Measurements from ENCODE around the gene RBM23.
A peak's percentile ranks its signal among the peaks of the same experiment; 100 is the strongest.
"Not testable (repeated sequence)": the region's sequence is repeated elsewhere in the genome, so short reads cannot be mapped to it uniquely, and the experiment has no call there.

The RBM23 gene

DNA sequence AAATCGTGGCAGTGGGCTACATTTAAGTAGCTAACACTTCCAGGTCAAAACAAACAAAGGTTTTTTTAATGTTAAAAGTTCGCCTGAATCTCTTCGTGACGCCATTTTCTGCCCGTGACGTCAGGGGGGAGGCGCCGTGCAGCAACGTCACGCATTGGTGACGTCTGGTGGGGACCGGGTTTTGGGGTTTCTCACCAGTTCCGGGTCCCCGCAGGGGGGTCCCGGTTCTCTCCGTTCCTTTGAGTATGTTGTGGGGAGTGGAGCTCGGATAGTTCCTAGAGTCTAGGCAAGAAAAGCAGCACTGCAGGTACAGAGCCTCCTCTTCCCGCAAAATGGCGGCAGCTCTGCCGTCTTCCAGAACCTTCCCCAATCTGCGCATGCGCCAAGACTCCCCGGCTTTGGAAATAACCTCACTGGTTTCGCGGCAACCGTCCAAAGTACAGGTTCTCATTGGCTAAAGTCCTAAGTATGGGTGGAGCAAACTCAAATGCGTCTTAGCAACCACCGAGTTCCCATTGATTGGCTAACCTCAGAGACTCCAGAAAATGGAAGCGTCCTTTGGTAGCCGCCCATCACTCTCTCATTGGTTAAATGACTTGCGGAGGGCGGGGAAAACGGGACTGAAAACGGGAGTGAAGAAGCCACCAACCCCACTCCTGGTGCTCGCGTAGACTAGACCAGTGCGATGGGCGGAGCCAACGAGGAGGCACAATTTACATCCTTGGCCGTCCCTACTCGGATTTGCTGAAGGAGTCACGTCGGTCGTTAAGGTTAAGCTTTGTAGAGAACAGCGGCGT is at the start of gene RBM23:
Gene RBM23, minus strand, starts transcription at position 346 of the 797 bp plus-strand sequence.
- peak; percentile 100 for DNase-seq (ENCODE audit: low spot score)

DNA sequence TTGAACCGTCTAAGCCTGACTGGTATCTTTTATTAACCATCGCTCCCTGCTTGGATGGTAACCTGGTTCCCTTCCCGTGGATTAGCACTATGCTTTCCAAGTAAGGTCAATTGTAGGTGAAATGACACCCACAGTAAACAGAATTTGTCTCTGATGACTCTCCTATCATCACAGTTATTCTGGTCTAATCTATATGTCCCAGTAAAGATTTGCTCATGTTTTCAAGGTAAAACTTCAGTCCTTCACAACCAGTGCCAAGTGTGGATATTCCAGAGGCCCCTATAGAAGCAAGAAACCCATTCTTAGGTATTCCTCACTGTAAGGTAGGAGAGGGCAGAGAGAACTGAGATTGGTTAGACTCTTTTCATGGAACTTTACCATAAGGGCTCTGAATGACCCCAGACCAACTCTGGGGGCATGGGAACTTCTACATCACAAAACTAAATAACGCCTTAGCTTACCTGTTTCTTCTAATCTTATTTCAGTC is 47.9 kb upstream of the RBM23 start:
- DNase-seq (ENCODE audit: low spot score), result no peak

- DNase-seq (ENCODE audit: low spot score), result not testable (repeated sequence)
Observed at GRCh38 chr14:22965916-22966782, 47.2 kb upstream of the RBM23 start.

DNA sequence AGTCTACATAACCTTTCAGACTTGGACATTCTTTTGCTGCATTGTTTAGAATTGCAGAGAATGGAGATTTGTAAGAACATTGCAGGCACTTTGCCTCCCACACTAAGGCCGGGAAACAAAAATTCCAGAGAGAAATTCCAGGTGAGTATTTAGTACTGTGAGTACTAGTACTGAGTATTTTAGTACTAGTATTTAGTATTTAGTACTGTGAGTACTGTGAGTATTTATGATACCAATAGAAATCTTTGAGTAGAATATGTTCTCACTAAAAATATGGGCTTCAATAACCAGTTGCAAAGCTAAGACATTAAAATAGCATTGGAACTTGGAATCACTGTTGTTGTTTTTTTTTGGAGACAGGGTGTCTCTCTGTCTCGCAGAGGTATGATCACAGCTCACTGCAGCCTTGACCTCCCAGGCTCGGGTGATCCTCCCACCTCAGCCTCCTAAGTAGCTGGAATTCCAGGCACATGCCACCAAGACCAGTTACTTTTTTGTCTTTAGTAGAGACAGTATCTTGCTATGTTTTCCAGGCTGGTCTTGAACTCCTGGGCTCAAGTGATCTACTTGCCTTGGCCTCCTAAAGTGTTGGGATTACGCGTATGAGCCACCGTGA is 43.2 kb upstream of the RBM23 start:
- no peak for DNase-seq (ENCODE audit: low spot score)

GRCh38 chr14:22955702-22956569 is 37.0 kb upstream of the RBM23 start:
- peak; percentile 5 for DNase-seq (ENCODE audit: low spot score)

GRCh38 chr14:22952418-22952817 is 33.5 kb upstream of the RBM23 start:
- DNase-seq (ENCODE audit: low spot score), result no peak

DNA sequence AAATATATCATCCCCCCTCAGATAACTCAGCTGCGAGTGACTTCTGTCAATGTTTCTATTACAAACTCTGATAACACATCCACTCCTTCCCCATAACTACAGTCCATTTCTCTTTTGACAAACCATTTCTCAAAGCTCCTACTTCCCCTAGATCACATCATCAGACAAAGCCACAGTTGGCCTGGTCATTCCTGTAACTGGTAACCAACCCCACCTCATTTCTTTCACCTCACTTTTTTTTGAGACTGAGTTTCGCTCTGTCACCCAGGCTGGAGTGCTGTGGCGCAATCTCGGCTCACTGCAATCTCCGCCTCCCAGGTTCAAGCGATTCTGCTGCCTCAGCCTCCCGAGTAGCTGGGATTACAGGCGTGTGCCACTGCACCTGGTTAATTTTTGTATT is 32.8 kb upstream of the RBM23 start:
- not testable (repeated sequence) for DNase-seq (ENCODE audit: low spot score)

DNA sequence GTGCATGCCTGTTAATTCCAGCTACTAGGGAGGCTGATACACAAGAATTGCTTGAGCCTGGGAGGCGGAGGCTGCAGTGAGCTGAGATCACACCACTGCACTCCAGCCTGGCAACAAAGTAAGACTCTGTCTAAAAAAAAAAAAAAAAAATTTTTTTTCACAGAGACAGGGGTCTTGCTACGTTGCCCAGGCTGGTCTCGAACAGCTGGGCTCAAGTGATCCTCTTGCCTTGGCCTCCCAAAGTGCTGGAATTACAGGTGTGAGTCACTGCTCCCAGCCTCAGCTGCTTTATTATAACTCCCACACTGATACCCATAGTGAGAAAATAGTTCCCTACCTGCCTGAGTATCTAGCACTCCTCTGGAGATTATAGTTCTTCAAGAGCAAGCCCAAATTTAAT is 26.7 kb upstream of the RBM23 start:
- no peak for DNase-seq (ENCODE audit: low spot score)

DNA sequence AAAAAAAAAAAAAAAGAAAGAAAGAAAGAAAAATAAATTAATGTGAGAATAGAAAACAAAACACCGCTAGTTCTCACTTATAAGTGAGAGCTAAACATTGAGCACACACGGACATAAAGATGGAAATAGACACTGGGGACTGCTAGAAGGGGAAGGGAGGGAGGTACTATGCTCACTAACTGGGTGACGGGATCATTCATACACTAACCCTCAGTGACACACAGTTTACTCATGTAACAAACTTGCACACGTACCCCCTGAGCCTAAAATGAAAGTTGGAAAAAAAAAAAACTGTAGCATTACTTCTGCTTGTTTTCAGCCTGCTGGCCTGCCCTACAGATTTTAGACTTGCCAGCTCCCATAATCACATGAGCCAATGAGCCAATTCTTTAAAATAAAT is 20.7 kb upstream of the RBM23 start:
- no peak for DNase-seq (ENCODE audit: low spot score)

DNA sequence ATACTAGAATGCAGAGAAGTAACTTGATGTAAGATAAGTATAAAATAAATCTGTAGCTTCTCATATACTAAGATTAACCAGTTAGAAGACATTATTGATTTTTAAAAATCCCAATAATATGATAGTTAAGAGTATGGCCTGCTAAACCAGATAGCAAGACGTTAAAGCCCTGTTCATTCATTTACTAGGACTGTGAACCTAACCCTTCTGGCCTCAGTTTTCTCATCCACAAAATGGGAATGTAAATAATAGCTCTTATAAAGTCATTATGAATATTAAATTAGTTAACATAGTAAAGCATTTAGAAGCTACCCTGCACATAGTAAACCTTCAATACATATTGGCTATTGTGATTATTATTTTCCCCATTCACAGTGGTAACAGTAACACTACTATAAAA is 16.2 kb upstream of the RBM23 start:
- DNase-seq (ENCODE audit: low spot score), result no peak

DNA sequence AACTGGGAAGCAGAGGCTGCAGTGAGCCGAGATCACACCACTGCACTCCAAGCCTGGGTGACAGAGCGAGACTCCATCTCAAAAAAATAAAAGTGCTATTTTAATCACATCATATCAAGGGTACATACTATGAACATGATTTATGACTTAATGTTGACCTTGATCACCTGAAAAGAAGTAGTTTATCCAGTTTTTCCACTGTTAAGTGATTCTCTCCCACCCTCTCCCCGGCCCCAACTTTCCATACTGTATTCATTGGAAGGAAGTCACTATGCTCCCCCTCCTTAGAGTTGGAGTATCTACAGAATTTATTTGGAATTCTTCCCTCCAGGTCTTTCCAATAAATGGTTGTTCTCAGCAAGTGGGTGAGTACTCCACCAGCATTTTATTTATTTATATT is 13.2 kb upstream of the RBM23 start:
- DNase-seq (ENCODE audit: low spot score), result no peak

- DNase-seq (ENCODE audit: low spot score), result no peak
Observed at GRCh38 chr14:22929961-22930364, 11.0 kb upstream of the RBM23 start.

- DNase-seq (ENCODE audit: low spot score), result peak; percentile 100
Observed at GRCh38 chr14:22929104-22929960, 10.4 kb upstream of the RBM23 start, which contains the start of gene PRMT5. Gene PRMT5, minus strand, starts transcription at chr14:22929376. Its CDS starts 15 bp downstream, at chr14:22929361.

GRCh38 chr14:22928237-22929103 is 9.5 kb upstream of the RBM23 start:
- DNase-seq (ENCODE audit: low spot score), result no peak

GRCh38 chr14:22926316-22926715 is 7.4 kb upstream of the RBM23 start:
- no peak for DNase-seq (ENCODE audit: low spot score)

DNA sequence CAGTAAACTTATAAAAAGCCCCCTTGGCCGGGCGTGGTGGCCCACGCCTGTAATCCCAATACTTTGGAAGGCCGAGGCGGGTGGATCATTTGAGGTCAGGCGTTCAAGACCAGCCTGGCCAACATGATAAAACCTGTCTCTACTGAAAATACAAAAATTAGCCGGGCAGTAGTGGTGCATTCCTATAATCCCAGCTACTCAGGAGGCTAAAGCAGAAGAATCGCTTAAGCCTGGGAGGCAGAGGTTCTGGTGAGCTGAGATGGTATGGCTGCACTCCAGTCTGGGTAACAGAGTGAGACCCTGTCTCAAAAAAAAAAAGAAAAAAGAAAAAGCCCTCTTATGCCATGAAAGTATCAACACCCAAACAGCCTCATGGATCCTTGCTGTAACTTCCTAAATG is 6.6 kb upstream of the RBM23 start:
- DNase-seq (ENCODE audit: low spot score), result no peak

DNA sequence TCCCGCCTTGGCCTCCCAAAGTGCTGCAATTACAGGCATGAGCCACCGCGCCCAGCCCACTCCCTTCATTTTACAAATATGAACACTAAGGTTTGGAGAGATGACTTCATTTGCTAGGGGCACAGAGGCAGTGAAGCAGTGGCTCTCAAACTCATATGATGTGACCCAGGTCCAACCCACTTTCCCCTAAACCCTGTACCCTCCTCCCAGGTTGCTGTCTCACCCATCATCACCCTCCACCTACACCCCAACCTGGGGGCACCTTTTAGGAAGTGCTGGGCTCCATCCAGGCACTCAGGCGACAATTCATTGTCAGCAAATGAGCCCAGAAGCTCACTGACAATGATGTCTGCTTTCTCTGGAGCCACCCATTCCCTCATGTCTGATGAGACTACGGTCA is 4.8 kb upstream of the RBM23 start:
- DNase-seq (ENCODE audit: low spot score), result no peak

GRCh38 chr14:22922294-22922693 is 3.3 kb upstream of the RBM23 start:
- DNase-seq (ENCODE audit: low spot score), result no peak

- no peak for DNase-seq (ENCODE audit: low spot score)
Observed at GRCh38 chr14:22920697-22921096, 1.7 kb upstream of the RBM23 start.

- no peak for DNase-seq (ENCODE audit: low spot score)
Observed at GRCh38 chr14:22919601-22919921, 612 bp upstream of the RBM23 start.
